ENCODE data around the gene DYNLT2B. TPM values are rescaled to one million over a fixed set of nuclear protein-coding genes. Genes with fewer than 3 reads are reported as not detected.
"Not testable (repeated sequence)": the region's sequence is repeated elsewhere in the genome, so short reads cannot be mapped to it uniquely, and the experiment has no call there.

The DYNLT2B gene
- total RNA-seq, 1 experiment from 2014 or later: 31.0 TPM

GRCh38 chr3:196272826-196273225 is 45.2 kb downstream of the DYNLT2B start:
- DNase-seq (ENCODE audit: low read depth): no peak

GRCh38 chr3:196270499-196270898 is 47.5 kb downstream of the DYNLT2B start:
- no peak for DNase-seq (ENCODE audit: low read depth)

GRCh38 chr3:196268284-196269163 is 49.5 kb downstream of the DYNLT2B start:
- DNase-seq (ENCODE audit: low read depth): peak; percentile 94

GRCh38 chr3:196263819-196264218 is 54.2 kb downstream of the DYNLT2B start:
- no peak for DNase-seq (ENCODE audit: low read depth)

GRCh38 chr3:196260784-196261183 is 57.3 kb downstream of the DYNLT2B start:
- DNase-seq (ENCODE audit: low read depth): no peak

GRCh38 chr3:196255776-196256175 is 62.3 kb downstream of the DYNLT2B start:
- no peak for DNase-seq (ENCODE audit: low read depth)

GRCh38 chr3:196254376-196255283 is 63.4 kb downstream of the DYNLT2B start:
- no peak for DNase-seq (ENCODE audit: low read depth)

GRCh38 chr3:196251918-196252317 is 66.1 kb downstream of the DYNLT2B start:
- no peak for DNase-seq (ENCODE audit: low read depth)

GRCh38 chr3:196246612-196247308 is 71.3 kb downstream of the DYNLT2B start:
- peak; percentile 96 for DNase-seq (ENCODE audit: low read depth)

- not testable (repeated sequence) for DNase-seq (ENCODE audit: low read depth)
Observed at GRCh38 chr3:196244166-196244565, 73.9 kb downstream of the DYNLT2B start.

- DNase-seq (ENCODE audit: low read depth): no peak
Observed at GRCh38 chr3:196241704-196242103, 76.3 kb downstream of the DYNLT2B start.

Other genes with a start within 250 kb of the DYNLT2B start
- 57.6 and 89.3 TPM in 2 replicates for gene TFRC, start 236.2 kb downstream of the DYNLT2B start, total RNA-seq (2014; rRNA removed; shearing (Covaris generic))
- gene ZDHHC19, start 106.8 kb downstream of the DYNLT2B start, total RNA-seq (2014; rRNA removed; shearing (Covaris generic)): not detected in 2 replicates
- not detected in 2 replicates for gene SLC51A, start 101.7 kb downstream of the DYNLT2B start, total RNA-seq (2014; rRNA removed; shearing (Covaris generic))
- gene PCYT1A, start 30.5 kb downstream of the DYNLT2B start, total RNA-seq (2014; rRNA removed; shearing (Covaris generic)): 67.1 and 83.8 TPM in 2 replicates
- 3.2 and 3.3 TPM in 2 replicates for gene TM4SF19, start 20.1 kb upstream of the DYNLT2B start, total RNA-seq (2014; rRNA removed; shearing (Covaris generic))
- 9.1 and 17.4 TPM in 2 replicates for gene UBXN7, start 114.2 kb upstream of the DYNLT2B start, total RNA-seq (2014; rRNA removed; shearing (Covaris generic))
- 16.5 and 22.8 TPM in 2 replicates for gene RNF168, start 185.5 kb upstream of the DYNLT2B start, total RNA-seq (2014; rRNA removed; shearing (Covaris generic))
- 0.05 TPM in 1 of 2 replicates, not detected in the other for gene SMCO1, start 197.1 kb upstream of the DYNLT2B start, total RNA-seq (2014; rRNA removed; shearing (Covaris generic))

Data from M059J (cell line).